H1 (cell line): ENCODE measurements around the gene ZC3H18. TPM values are rescaled to one million over a fixed set of nuclear protein-coding genes. Genes with fewer than 3 reads are reported as not detected.

Experiments
- CTCF ChIA-PET: fragments of 300-600 bp; sonication (Branson Sonifier 250); formaldehyde crosslinking; loops from one replicate; lab custom pipeline; 2021; ENCODE audit not compliant: partially characterized antibody; lab: Charles Lee
- POLR2A ChIA-PET: fragments of 300-600 bp; sonication (Branson Sonifier 250); formaldehyde crosslinking; loops from one replicate; lab custom pipeline; 2021; ENCODE audit warnings: inconsistent platforms; ENCODE audit not compliant: partially characterized antibody; lab: Charles Lee
- DNase-seq, 2 experiments: peaks; one replicate each; pipeline versions ENCODE4 v3.0.0 to v3.0.0-alpha.2; 2010 to 2022; ENCODE audit warnings: low spot score in 2 of 2, low read depth in 1 of 2, mixed read lengths in 1 of 2
- FAIRE-seq: peaks from 2 replicates; lab custom pipeline; 2011; peaks lifted over from hg19 to GRCh38; lab: Jason Lieb, UNC
- H2AFZ ChIP-seq: 2 replicates; pipeline ENCODE4 v1.8.1; 2012; ENCODE audit warnings: low read length, inconsistent platforms
- H2AK5ac ChIP-seq: 2 replicates; pipeline ENCODE4 v1.6.1; 2013; ENCODE audit warnings: low read depth, low read length
- H2BK120ac ChIP-seq: replicated peaks from 2 replicates; pipeline ENCODE3; 2013; ENCODE audit warnings: low read depth, low read length, inconsistent platforms
- H2BK12ac ChIP-seq: 2 replicates; pipeline ENCODE4 v1.6.1; 2013; ENCODE audit warnings: low read depth, low read length
- H2BK15ac ChIP-seq: 2 replicates; pipeline ENCODE4 v1.6.1; 2013; ENCODE audit warnings: low read length
- H2BK20ac ChIP-seq: 2 replicates; pipeline ENCODE4 v1.6.1; 2013; ENCODE audit warnings: low read length
- H2BK5ac ChIP-seq: 2 replicates; pipeline ENCODE4 v1.6.1; 2013; ENCODE audit warnings: low read depth, low read length
- H3K14ac ChIP-seq: 2 replicates; pipeline ENCODE4 v1.6.1; 2013; ENCODE audit warnings: inconsistent platforms; ENCODE audit not compliant: insufficient read length
- H3K18ac ChIP-seq: 2 replicates; pipeline ENCODE4 v1.6.1; 2013; ENCODE audit warnings: low read length; ENCODE audit errors: extremely low read depth
- H3K23ac ChIP-seq: 2 replicates; pipeline ENCODE4 v1.6.1; 2013; ENCODE audit warnings: inconsistent platforms; ENCODE audit not compliant: insufficient read length
- H3K23me2 ChIP-seq: 2 replicates; pipeline ENCODE4 v1.6.1; 2013; ENCODE audit warnings: low read depth, low read length
- H3K27ac ChIP-seq: 2 replicates; pipeline ENCODE4 v1.6.1; 2011; ENCODE audit warnings: low read depth, low read length, inconsistent platforms
- H3K27me3 ChIP-seq, 4 experiments: replicated peaks in 1 of 4; 1 replicate in 1 of 4; 2 replicates in 3 of 4; pipeline versions ENCODE4 v1.6.1 to v1.8.1; 2011 to 2013; ENCODE audit warnings: low read length in 3 of 4, mild to moderate bottlenecking in 3 of 4, inconsistent platforms in 2 of 4, mixed read lengths in 2 of 4, moderate library complexity in 1 of 4; ENCODE audit not compliant: control insufficient read depth in 3 of 4, insufficient read depth in 3 of 4; ENCODE audit errors: extremely low read depth in 1 of 4
- H3K36me3 ChIP-seq, 4 experiments: 2 replicates each; pipeline versions ENCODE4 v1.6.1 to v1.8.1; 2011 to 2013; ENCODE audit warnings: mild to moderate bottlenecking in 4 of 4, low read length in 3 of 4, moderate library complexity in 2 of 4, control low read depth in 1 of 4, inconsistent platforms in 1 of 4; ENCODE audit not compliant: insufficient read depth in 4 of 4, control insufficient read depth in 2 of 4
- H3K4ac ChIP-seq: replicated peaks from 2 replicates; pipeline ENCODE3; 2013; ENCODE audit warnings: low read length, low read depth, mixed read lengths, inconsistent platforms; ENCODE audit not compliant: insufficient read length
- H3K4me1 ChIP-seq, 4 experiments: replicated peaks in 1 of 4; 1 replicate in 1 of 4; 2 replicates in 3 of 4; pipeline versions ENCODE4 v1.6.1 to v1.8.1; 2011 to 2013; ENCODE audit warnings: low read length in 3 of 4, inconsistent platforms in 2 of 4, mixed read lengths in 1 of 4; ENCODE audit not compliant: insufficient read depth in 4 of 4, control insufficient read depth in 3 of 4
- H3K4me2 ChIP-seq, 2 experiments: 2 replicates each; pipeline versions ENCODE4 v1.6.1 to v1.8.1; 2011 to 2013; ENCODE audit warnings: low read depth in 2 of 2, low read length in 2 of 2, control low read depth in 1 of 2, inconsistent platforms in 1 of 2, mild to moderate bottlenecking in 1 of 2; ENCODE audit not compliant: insufficient read depth in 1 of 2
- H3K4me3 ChIP-seq, 4 experiments: fragments of 200-600, 300-600 bp in 1 of 4; sonication (generic), shearing (Covaris generic), sonication (Bioruptor Twin) in 1 of 4; 2 replicates each; pipeline versions ENCODE4 v1.5.1 to v1.8.1; 2011 to 2016; ENCODE audit warnings: low read length in 4 of 4, low read depth in 3 of 4, control low read depth in 2 of 4, inconsistent platforms in 2 of 4, mild to moderate bottlenecking in 2 of 4, mixed read lengths in 1 of 4, moderate library complexity in 1 of 4; ENCODE audit not compliant: insufficient read depth in 2 of 4; ENCODE audit errors: extremely low read depth in 1 of 4
- H3K56ac ChIP-seq: replicated peaks from 2 replicates; pipeline ENCODE3; 2013; ENCODE audit warnings: low read depth, mild to moderate bottlenecking, mixed read lengths, low read length, inconsistent platforms; ENCODE audit not compliant: insufficient read length
- H3K79me1 ChIP-seq: 2 replicates; pipeline ENCODE4 v1.6.1; 2013; ENCODE audit warnings: low read depth, low read length, control low read depth
- H3K79me2 ChIP-seq, 2 experiments: 2 replicates each; pipeline versions ENCODE4 v1.6.1 to v1.8.1; 2012 to 2013; ENCODE audit warnings: low read length in 2 of 2, mild to moderate bottlenecking in 2 of 2, inconsistent platforms in 1 of 2; ENCODE audit not compliant: insufficient read depth in 2 of 2, control insufficient read depth in 1 of 2
- H3K9ac ChIP-seq, 4 experiments: replicated peaks in 1 of 4; 1 replicate in 1 of 4; 2 replicates in 3 of 4; pipeline versions ENCODE4 v1.6.1 to v1.8.1; 2011 to 2013; ENCODE audit warnings: low read depth in 3 of 4, low read length in 3 of 4, control low read depth in 2 of 4, mild to moderate bottlenecking in 2 of 4, moderate library complexity in 2 of 4, inconsistent platforms in 1 of 4; ENCODE audit errors: extremely low read depth in 1 of 4
- H3K9me3 ChIP-seq, 2 experiments: 2 replicates each; pipeline versions ENCODE4 v1.6.1 to v1.8.1; 2012 to 2013; ENCODE audit warnings: mild to moderate bottlenecking in 2 of 2, moderate library complexity in 2 of 2, control low read depth in 1 of 2, inconsistent platforms in 1 of 2, low read depth in 1 of 2, low read length in 1 of 2, mixed read lengths in 1 of 2; ENCODE audit not compliant: insufficient read depth in 2 of 2
- H4K20me1 ChIP-seq, 2 experiments: replicated peaks in 1 of 2; 2 replicates each; pipeline versions ENCODE3 to v1.8.1; 2011 to 2013; ENCODE audit warnings: inconsistent platforms in 2 of 2, low read length in 2 of 2, mild to moderate bottlenecking in 1 of 2; ENCODE audit not compliant: insufficient read depth in 2 of 2, control insufficient read depth in 1 of 2
- H4K5ac ChIP-seq: 2 replicates; pipeline ENCODE4 v1.6.1; 2013; ENCODE audit warnings: low read length, low read depth, mixed read lengths, inconsistent platforms; ENCODE audit not compliant: insufficient read length
- H4K8ac ChIP-seq: 2 replicates; pipeline ENCODE4 v1.8.0; 2013; ENCODE audit warnings: mild to moderate bottlenecking, moderate library complexity, low read length, inconsistent platforms; ENCODE audit not compliant: insufficient read depth; ENCODE audit errors: extremely low read depth
- H4K91ac ChIP-seq: replicated peaks from 2 replicates; pipeline ENCODE3; 2013; ENCODE audit warnings: low read length, mixed read lengths, inconsistent platforms; ENCODE audit not compliant: insufficient read length
- BACH1 ChIP-seq: IDR thresholded peaks from 2 replicates; pipeline ENCODE4 v1.6.1; 2012; ENCODE audit warnings: low read length, improper control_type of control experiment
- WGBS, 2 experiments: shearing (Covaris generic) in 1 of 2; methylation state at CpG; one replicate each; pipeline versions ENCODE4 v1.1.6 to v1.1.7; 2013 to 2015; ENCODE audit warnings: low lambda C conversion rate in 2 of 2, mixed read lengths in 2 of 2, inconsistent platforms in 1 of 2, low coverage in 1 of 2, missing lambda C conversion rate in 1 of 2; ENCODE audit not compliant: insufficient replicate concordance in 2 of 2, insufficient coverage in 1 of 2, insufficient read length in 1 of 2; ENCODE audit errors: extremely low coverage in 1 of 2, missing lambda C conversion rate in 1 of 2; 5-methylcytosine and 5-hydroxymethylcytosine counted together
- polyA plus RNA-seq, 7 experiments: library from polyadenylated mRNA; depleted of rRNA in 3 of 7; stranded (reverse) in 5 of 7; unstranded in 2 of 7; fragments of >200 nt in 5 of 7; fragments of 200-250 nt in 2 of 7; gene quantifications; 1 replicate in 5 of 7; 2 replicates in 1 of 7; 4 replicates in 1 of 7; pipeline versions ENCODE4 v1.2.1 to v1.2.3, GENCODE V29; 2011 to 2013; ENCODE audit warnings: missing spikeins in 2 of 7, mixed read lengths in 2 of 7
- total RNA-seq: library from RNA; stranded (reverse); fragmentation: NEBNext Ultra II Directional; extraction: Animal tissue kit (Norgen Biotek cat#: 25700); gene quantifications from 2 replicates; pipeline ENCODE4 v1.2.1, GENCODE V29; 2021

The ZC3H18 gene
- total and polyA plus RNA-seq, 2 of the 8 experiments (the other 6 are each of a cell fraction or from before 2014, with no cell fraction given): 12.1 to 73.2 TPM

DNA sequence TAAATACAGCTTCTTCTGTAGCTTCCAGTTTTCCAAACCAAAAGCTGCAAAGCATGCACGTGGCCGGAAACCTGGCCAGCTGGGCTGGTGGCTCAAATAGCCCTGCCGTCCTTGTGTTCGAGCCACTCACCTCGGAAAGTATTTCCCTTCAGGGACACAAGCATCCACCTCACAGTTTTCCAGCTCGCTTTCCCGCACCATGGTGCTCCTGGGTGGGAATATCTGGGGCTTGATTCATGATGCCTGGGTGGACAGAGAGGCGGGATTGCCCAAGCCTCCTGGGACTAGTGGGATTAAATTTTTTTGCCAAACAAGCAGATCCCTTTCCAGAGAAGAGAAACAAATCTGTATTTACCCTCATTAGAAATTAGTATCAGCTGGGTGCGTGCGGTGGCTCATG lies 99.8 kb downstream of the ZC3H18 start:
- no peak overlapping the region for H2AFZ ChIP-seq
- no peak overlapping the region for H4K5ac ChIP-seq
- no peak overlapping the region for H2BK15ac ChIP-seq
- no peak overlapping the region for H3K4ac ChIP-seq
- no peak overlapping the region for H3K4me2 ChIP-seq
- POLR2A ChIA-PET: interaction anchor here (1.2 to 4.2 kb wide), 2 partner anchors 15 to 31 kb away, joined by 4 to 13 read pairs; partner anchors contain the start of gene IL17C
- WGBS, 2 experiments: 91% methylated on average over 10 of the region's 10 CpGs; no CpG with 5 or more reads in 1 of the 2 experiments
- no peak overlapping the region for H3K4me3 ChIP-seq
- no peaks in the 10 kb centered on the region for H3K23me2 ChIP-seq
- H3K79me1 ChIP-seq: no peaks in the 10 kb centered on the region
- H2AK5ac ChIP-seq: no peak overlapping the region
- H3K23ac ChIP-seq: no peak overlapping the region
- no peak overlapping the region for H3K14ac ChIP-seq
- H2BK5ac ChIP-seq: no peak overlapping the region
- H3K27me3 ChIP-seq: no peaks in the 10 kb centered on the region
- no peak for FAIRE-seq
- H3K4me1 ChIP-seq: peaks cover 0 to 5% (median 3%) of the 10 kb centered on the region in 4 experiments; a peak in 4 of 7 replicates
- H4K20me1 ChIP-seq: peaks cover 0 to 2% of the 10 kb centered on the region in 2 experiments
- H2BK120ac ChIP-seq: no peak overlapping the region
- no peak overlapping the region for H2BK20ac ChIP-seq
- no peak for DNase-seq
- no peak overlapping the region for H3K9ac ChIP-seq
- no peak overlapping the region for H4K91ac ChIP-seq
- no peak overlapping the region for H3K18ac ChIP-seq
- no peak overlapping the region for H3K27ac ChIP-seq
- H3K36me3 ChIP-seq: no peaks in the 10 kb centered on the region
- CTCF ChIA-PET: interaction anchor here (3.4 to 9.7 kb wide), 4 partner anchors 11 to 33 kb away, joined by 12 to 87 read pairs (median 35); partner anchors contain the start of gene SNAI3
- H4K8ac ChIP-seq: no peak overlapping the region
- H3K9me3 ChIP-seq: no peaks in the 10 kb centered on the region
- H3K79me2 ChIP-seq: 0 out of 4 replicates have a peak, but pooled peaks cover 0 to 2% of the 10 kb centered on the region in 2 experiments
- H3K56ac ChIP-seq: no peak overlapping the region
- no peak overlapping the region for H2BK12ac ChIP-seq
- no peak for TF ChIP-seq BACH1
